Breast epithelium (tissue), 4 donors: Measurements from ENCODE around the gene CPXM2. TPM values are rescaled to one million over a fixed set of nuclear protein-coding genes. Genes with fewer than 3 reads are reported as not detected.

Experiments used
- DNase-seq, 2 donors: peaks; one replicate each; pipeline ENCODE4 v3.0.0-alpha.2; 2019; ENCODE audit warnings: low spot score in 2 of 2
- H3K27ac ChIP-seq, 2 donors: fragments of 200-600 bp; sonication (generic) in 1 of 2; one replicate each; pipeline ENCODE4 v1.5.1; 2016 to 2019; ENCODE audit warnings: mild to moderate bottlenecking in 1 of 2
- H3K27me3 ChIP-seq, 2 donors: fragments of 200-600 bp; sonication (generic) in 1 of 2; one replicate each; pipeline versions ENCODE4 v1.5.1 to v1.6.0; 2017 to 2019; ENCODE audit warnings: control low read depth in 1 of 2, mild to moderate bottlenecking in 1 of 2
- H3K36me3 ChIP-seq: fragments of 200-600 bp; one replicate; pipeline ENCODE4 v1.5.1; 2019
- H3K4me1 ChIP-seq, 2 donors: fragments of 200-600 bp; sonication (generic); one replicate each; pipeline ENCODE4 v1.5.1; 2016 to 2019; ENCODE audit warnings: control low read depth in 1 of 2
- H3K4me3 ChIP-seq, 3 donors: fragments of 200-600 bp; sonication (generic); 1 replicate in 2 of 3; 2 replicates in 1 of 3; pipeline ENCODE4 v1.5.1; 2016 to 2019; ENCODE audit warnings: mild to moderate bottlenecking in 3 of 3, moderate library complexity in 2 of 3
- H3K9me3 ChIP-seq, 2 donors: fragments of 200-600 bp; sonication (generic) in 1 of 2; one replicate each; pipeline ENCODE4 v1.5.1; 2016 to 2019; ENCODE audit warnings: control low read depth in 1 of 2
- POLR2A ChIP-seq: fragments of 450-650 bp; IDR thresholded peaks from one replicate; pipeline ENCODE4 v1.6.1; 2016; ENCODE audit warnings: antibody characterized with exemption, mild to moderate bottlenecking, moderate library complexity
- POLR2AphosphoS5 ChIP-seq, 3 donors: sonication (generic); formaldehyde crosslinking; IDR thresholded peaks; one replicate each; pipeline ENCODE4 v1.6.1; 2017; ENCODE audit warnings: antibody characterized with exemption in 3 of 3
- intact Hi-C: fragments of 100-400 bp; cut with DNase I; formaldehyde crosslinking; loops from one replicate; pipeline ENCODE4 v1.15.1; 2023; ENCODE audit warnings: low total_unique reads
- total RNA-seq, 3 donors: library from RNA; depleted of rRNA; stranded (reverse); fragments of >200 nt; gene quantifications; one replicate each; pipeline ENCODE4 v1.1.0, GENCODE V29; 2016
- TF ChIP-seq, protein P1 (sequence below), 3 donors: fragments of 450-650 bp; IDR thresholded peaks; one replicate each; pipeline ENCODE4 v1.5.1; 2016 to 2017; ENCODE audit warnings: antibody characterized with exemption in 3 of 3, mild to moderate bottlenecking in 3 of 3, moderate library complexity in 3 of 3

The CPXM2 gene
- total RNA-seq, 3 donors from 2014 or later: 5.3 to 16.7 (median 7.2) TPM

GRCh38 chr10:123879606-123880257 lies 11.9 kb downstream of the CPXM2 start:
- intact Hi-C loops: no loop called here
- no peaks in the 10 kb centered on the region for H3K9me3 ChIP-seq
- no peaks in the 10 kb centered on the region for H3K36me3 ChIP-seq
- no peak overlapping the region for H3K4me3 ChIP-seq
- no peaks in the 10 kb centered on the region for H3K27me3 ChIP-seq
- TF ChIP-seq POLR2AphosphoS5 (IDR thresholded peaks at IDR 0.05) (no peak), POLR2A (no peak)
- TF ChIP-seq, protein P1, sequence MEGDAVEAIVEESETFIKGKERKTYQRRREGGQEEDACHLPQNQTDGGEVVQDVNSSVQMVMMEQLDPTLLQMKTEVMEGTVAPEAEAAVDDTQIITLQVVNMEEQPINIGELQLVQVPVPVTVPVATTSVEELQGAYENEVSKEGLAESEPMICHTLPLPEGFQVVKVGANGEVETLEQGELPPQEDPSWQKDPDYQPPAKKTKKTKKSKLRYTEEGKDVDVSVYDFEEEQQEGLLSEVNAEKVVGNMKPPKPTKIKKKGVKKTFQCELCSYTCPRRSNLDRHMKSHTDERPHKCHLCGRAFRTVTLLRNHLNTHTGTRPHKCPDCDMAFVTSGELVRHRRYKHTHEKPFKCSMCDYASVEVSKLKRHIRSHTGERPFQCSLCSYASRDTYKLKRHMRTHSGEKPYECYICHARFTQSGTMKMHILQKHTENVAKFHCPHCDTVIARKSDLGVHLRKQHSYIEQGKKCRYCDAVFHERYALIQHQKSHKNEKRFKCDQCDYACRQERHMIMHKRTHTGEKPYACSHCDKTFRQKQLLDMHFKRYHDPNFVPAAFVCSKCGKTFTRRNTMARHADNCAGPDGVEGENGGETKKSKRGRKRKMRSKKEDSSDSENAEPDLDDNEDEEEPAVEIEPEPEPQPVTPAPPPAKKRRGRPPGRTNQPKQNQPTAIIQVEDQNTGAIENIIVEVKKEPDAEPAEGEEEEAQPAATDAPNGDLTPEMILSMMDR (IDR thresholded peaks at IDR 0.05): no peak
- H3K27ac ChIP-seq: no peak overlapping the region
- DNase-seq: no peak
- no peaks in the 10 kb centered on the region for H3K4me1 ChIP-seq

DNA sequence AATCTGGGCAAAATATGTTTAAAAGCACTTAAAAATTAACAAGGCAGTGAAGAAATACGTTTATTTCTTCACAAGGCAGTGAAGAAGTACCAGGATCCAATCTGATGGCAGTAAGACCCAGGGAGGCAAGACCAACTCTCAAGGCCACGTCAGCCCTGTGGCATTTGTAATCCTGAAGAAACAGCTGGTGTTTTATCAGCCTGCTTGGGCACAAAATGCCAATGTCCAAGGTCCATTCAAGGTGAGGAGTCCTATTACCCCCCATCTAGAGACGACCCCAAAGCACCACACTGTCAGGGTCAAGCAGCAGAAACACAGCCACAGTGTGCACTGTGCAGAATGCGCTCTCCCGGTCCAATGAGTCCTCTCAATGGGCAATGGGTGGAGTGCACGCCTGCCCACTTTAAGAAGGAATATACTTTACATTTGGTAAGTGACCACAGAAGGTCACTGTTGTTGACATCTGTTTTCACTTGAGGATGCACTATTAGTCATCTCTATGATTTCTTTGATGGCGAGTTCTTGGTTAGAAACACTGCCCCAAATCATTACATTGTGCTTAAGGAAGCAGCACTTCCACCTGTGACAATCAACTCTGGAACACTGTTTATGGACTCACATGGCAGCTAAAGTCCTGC lies 12.8 kb downstream of the CPXM2 start:
- H3K27ac ChIP-seq: no peak overlapping the region

DNA sequence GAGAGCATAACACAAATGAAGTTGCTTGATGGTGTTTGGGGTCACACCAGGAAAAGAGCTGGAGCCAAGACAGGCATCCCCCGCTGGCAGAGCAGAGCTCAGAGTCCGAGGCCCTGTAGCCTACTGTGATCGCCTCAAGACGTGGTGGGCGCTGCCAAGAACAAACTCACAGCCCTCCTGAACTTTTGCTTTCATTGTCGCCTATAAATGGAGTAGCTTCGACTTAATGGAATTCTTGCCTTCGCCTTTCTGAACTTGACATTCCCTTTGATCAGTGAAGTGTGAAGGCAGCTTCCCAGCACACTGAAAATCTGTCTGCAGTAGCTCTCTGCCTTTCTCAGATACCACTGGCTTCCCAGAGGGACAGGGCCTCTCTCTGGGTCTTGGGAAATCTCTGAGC lies 21.3 kb downstream of the CPXM2 start:
- Histone ChIP-seq H3K9me3 (peaks cover 6 to 8% of the 10 kb centered on the region in 2 donors), H3K36me3 (no peaks in the 10 kb centered on the region), H3K4me1 (no peaks in the 10 kb centered on the region), H3K27ac (no peak overlapping the region), H3K4me3 (no peak overlapping the region), H3K27me3 (no peaks in the 10 kb centered on the region)
- intact Hi-C loops: no loop called here
- TF ChIP-seq, protein P1 (IDR thresholded peaks at IDR 0.05): no peak
- TF ChIP-seq POLR2AphosphoS5 (IDR thresholded peaks at IDR 0.05) (no peak), POLR2A (no peak)
- no peak for DNase-seq

More for the DNA sequence above, 12.8 kb downstream of the CPXM2 start:
- no peak for DNase-seq
- Histone ChIP-seq H3K4me1 (no peaks in the 10 kb centered on the region), H3K4me3 (no peak overlapping the region), H3K36me3 (no peaks in the 10 kb centered on the region), H3K27me3 (no peaks in the 10 kb centered on the region), H3K9me3 (peaks cover 0 to 3% of the 10 kb centered on the region in 2 donors)
- intact Hi-C loops: no loop called here
- TF ChIP-seq POLR2AphosphoS5 (IDR thresholded peaks at IDR 0.05) (no peak), POLR2A (no peak)
- TF ChIP-seq, protein P1 (IDR thresholded peaks at IDR 0.05): no peak

DNA sequence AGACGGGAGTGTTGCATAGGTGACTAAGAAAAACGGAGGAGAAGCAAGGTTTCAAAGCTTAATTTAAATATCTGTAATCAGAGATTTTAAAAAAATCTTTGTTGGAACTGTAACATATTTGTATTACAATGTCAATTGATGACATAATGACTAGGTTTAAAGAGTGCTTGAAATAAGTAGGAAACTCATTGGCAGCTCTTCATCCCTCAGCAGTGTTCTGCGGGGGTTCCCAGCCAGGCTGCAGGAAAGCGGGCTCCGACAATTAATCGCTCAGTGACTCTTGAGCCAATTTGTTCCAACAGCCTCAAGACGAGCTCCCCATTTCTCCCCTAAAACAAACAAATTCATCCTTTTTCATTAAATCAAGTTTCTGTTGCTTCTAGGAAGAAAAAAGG lies 22.6 kb downstream of the CPXM2 start:
- intact Hi-C loops: no loop called here
- Histone ChIP-seq H3K36me3 (no peaks in the 10 kb centered on the region), H3K27me3 (no peaks in the 10 kb centered on the region), H3K27ac (no peak overlapping the region), H3K4me3 (no peak overlapping the region), H3K9me3 (peaks cover 6 to 8% of the 10 kb centered on the region in 2 donors), H3K4me1 (no peaks in the 10 kb centered on the region)
- DNase-seq: no peak
- TF ChIP-seq, protein P1 (IDR thresholded peaks at IDR 0.05): no peak
- no peak for TF ChIP-seq POLR2A
- TF ChIP-seq POLR2AphosphoS5 (IDR thresholded peaks at IDR 0.05): no peak
